NCI-H146 treated with DMSO at 0.1 percent for 48 hours (cell line): ENCODE measurements around the gene TKFC.

ENCODE experiments used
- DNase-seq: peaks from one replicate; lab custom pipeline; 2025; ENCODE audit not compliant: unreplicated experiment; lab: John Stamatoyannopoulos, UW

TKFC gene

GRCh38 chr11:61332797-61333549, at the start of gene TKFC, which contains the start of gene DDB1:
Gene TKFC (plus strand): TSS chr11:61333228. CDS start chr11:61334729, 1,501 bp downstream.
Gene DDB1 (minus strand): TSS chr11:61333105. CDS start chr11:61332968, 137 bp downstream.
- DNase-seq, result peak; percentile 87

GRCh38 chr11:61283613-61284012, 49.4 kb upstream of the TKFC start:
- no peak for DNase-seq

GRCh38 chr11:61287338-61287977, 45.6 kb upstream of the TKFC start:
- DNase-seq, result no peak

- no peak for DNase-seq
Measured at GRCh38 chr11:61290905-61291690, 41.9 kb upstream of the TKFC start.

GRCh38 chr11:61292356-61292755, 40.7 kb upstream of the TKFC start:
- no peak for DNase-seq

- DNase-seq, result peak; percentile 58
Measured at GRCh38 chr11:61293867-61294716, 38.9 kb upstream of the TKFC start.

GRCh38 chr11:61294717-61295595, 38.1 kb upstream of the TKFC start, which contains the start of gene VWCE:
Gene VWCE (minus strand): TSS chr11:61295316. CDS start chr11:61295037, 279 bp downstream.
- DNase-seq, result peak; percentile 58

GRCh38 chr11:61295596-61295926, 37.5 kb upstream of the TKFC start:
- no peak for DNase-seq

- no peak for DNase-seq
Measured at GRCh38 chr11:61297341-61297740, 35.7 kb upstream of the TKFC start.

- no peak for DNase-seq
Measured at GRCh38 chr11:61297746-61298145, 35.3 kb upstream of the TKFC start.

GRCh38 chr11:61298663-61299244, 34.3 kb upstream of the TKFC start:
- DNase-seq, result no peak

- no peak for DNase-seq
Measured at GRCh38 chr11:61302550-61302949, 30.5 kb upstream of the TKFC start.

- DNase-seq, result no peak
Measured at GRCh38 chr11:61303725-61304124, 29.3 kb upstream of the TKFC start.

GRCh38 chr11:61305417-61305816, 27.6 kb upstream of the TKFC start:
- DNase-seq, result no peak

GRCh38 chr11:61306221-61306620, 26.8 kb upstream of the TKFC start:
- no peak for DNase-seq

GRCh38 chr11:61307354-61307753, 25.7 kb upstream of the TKFC start:
- no peak for DNase-seq

- DNase-seq, result no peak
Measured at GRCh38 chr11:61309141-61309540, 23.9 kb upstream of the TKFC start.

GRCh38 chr11:61309739-61310138, 23.3 kb upstream of the TKFC start:
- no peak for DNase-seq

GRCh38 chr11:61310749-61311148, 22.3 kb upstream of the TKFC start:
- no peak for DNase-seq
